Uterus (tissue), 4 donors: ENCODE data around the gene ADORA1. TPM values are rescaled to one million over a fixed set of nuclear protein-coding genes. Genes with fewer than 3 reads are reported as not detected.

Experiments used
- DNase-seq, 2 donors: peaks; one replicate each; pipeline ENCODE4 v3.0.0-alpha.2; 2019 to 2020
- H3K27ac ChIP-seq, 2 donors: fragments of 200-600 bp; sonication (generic); 1 replicate in 1 of 2; 2 replicates in 1 of 2; pipeline ENCODE4 v1.5.1; 2016 to 2018
- H3K27me3 ChIP-seq, 2 donors: fragments of 200-600 bp; sonication (generic); one replicate each; pipeline ENCODE4 v1.5.1; 2018 to 2019; ENCODE audit warnings: control low read depth in 1 of 2
- H3K36me3 ChIP-seq, 2 donors: fragments of 200-600 bp; sonication (generic); one replicate each; pipeline ENCODE4 v1.5.1; 2019; ENCODE audit warnings: control low read depth in 1 of 2
- H3K4me1 ChIP-seq, 2 donors: fragments of 200-600 bp; sonication (generic); one replicate each; pipeline ENCODE4 v1.5.1; 2018 to 2019; ENCODE audit warnings: control low read depth in 1 of 2
- H3K4me3 ChIP-seq, 2 donors: fragments of 200-600 bp; sonication (generic); 1 replicate in 1 of 2; 2 replicates in 1 of 2; pipeline ENCODE4 v1.5.1; 2018 to 2019; ENCODE audit warnings: mild to moderate bottlenecking in 1 of 2
- H3K9me3 ChIP-seq, 2 donors: fragments of 200-600 bp; sonication (generic); one replicate each; pipeline ENCODE4 v1.5.1; 2019; ENCODE audit warnings: control low read depth in 1 of 2
- CTCF ChIP-seq, 4 experiments: fragments of 200-600 bp in 2 of 4; fragments of 450-650 bp in 2 of 4; sonication (generic) in 2 of 4; IDR thresholded peaks; one replicate each; pipeline ENCODE4 v1.5.1; 2016 to 2019; ENCODE audit warnings: antibody characterized with exemption in 4 of 4, mild to moderate bottlenecking in 2 of 4, moderate library complexity in 1 of 4
- POLR2A ChIP-seq, 2 donors: fragments of 450-650 bp; IDR thresholded peaks; one replicate each; pipeline ENCODE4 v1.6.1; 2016; ENCODE audit warnings: antibody characterized with exemption in 2 of 2, mild to moderate bottlenecking in 1 of 2, moderate library complexity in 1 of 2
- intact Hi-C: fragments of 100-400 bp; cut with DNase I; formaldehyde crosslinking; loops from one replicate; pipeline ENCODE4 v1.15.1; 2023; ENCODE audit warnings: low total_unique reads
- total RNA-seq, 4 donors: library from RNA; depleted of rRNA in 3 of 4; stranded (reverse); fragments of >200 nt in 3 of 4; gene quantifications; one replicate each; pipeline versions ENCODE4 v1.1.0 to v1.2.4, GENCODE V29; 2014 to 2023
- donor health status: DM: yes; HTN: yes; CAD: no.

ADORA1 gene
- total RNA-seq, 4 donors from 2014 or later: 3.0 TPM; not detected in 2

- Histone ChIP-seq H3K36me3 (no peaks in the 10 kb centered on the region), H3K27me3 (no peaks in the 10 kb centered on the region), H3K27ac (no peak overlapping the region), H3K4me3 (no peak overlapping the region), H3K9me3 (no peaks in the 10 kb centered on the region), H3K4me1 (no peaks in the 10 kb centered on the region)
- no peak for DNase-seq
- no peak for TF ChIP-seq CTCF (IDR thresholded peaks at IDR 0.05)
- TF ChIP-seq POLR2A (IDR thresholded peaks at IDR 0.05): no peak
- intact Hi-C loops: no loop called here
Measured at GRCh38 chr1:203151362-203152157, 24.0 kb downstream of the ADORA1 start.

- Histone ChIP-seq H3K27me3 (no peaks in the 10 kb centered on the region), H3K9me3 (no peaks in the 10 kb centered on the region), H3K27ac (no peak overlapping the region), H3K36me3 (no peaks in the 10 kb centered on the region), H3K4me1 (no peaks in the 10 kb centered on the region), H3K4me3 (no peak overlapping the region)
- DNase-seq: no peak
- intact Hi-C loops: no loop called here
- TF ChIP-seq CTCF (IDR thresholded peaks at IDR 0.05) (no peak), POLR2A (IDR thresholded peaks at IDR 0.05) (no peak)
Measured at GRCh38 chr1:203152158-203153034, 24.9 kb downstream of the ADORA1 start.

GRCh38 chr1:203153051-203153988 is 25.8 kb downstream of the ADORA1 start:
- no peaks in the 10 kb centered on the region for H3K27me3 ChIP-seq
- no peaks in the 10 kb centered on the region for H3K36me3 ChIP-seq
- TF ChIP-seq CTCF (IDR thresholded peaks at IDR 0.05) (no peak), POLR2A (IDR thresholded peaks at IDR 0.05) (no peak)
- no peak overlapping the region for H3K4me3 ChIP-seq
- intact Hi-C loops: no loop called here
- H3K27ac ChIP-seq: no peak overlapping the region
- no peaks in the 10 kb centered on the region for H3K4me1 ChIP-seq
- no peaks in the 10 kb centered on the region for H3K9me3 ChIP-seq
- no peak for DNase-seq

GRCh38 chr1:203153989-203154821 is 26.7 kb downstream of the ADORA1 start:
- no peaks in the 10 kb centered on the region for H3K27me3 ChIP-seq
- DNase-seq: no peak
- H3K36me3 ChIP-seq: no peaks in the 10 kb centered on the region
- intact Hi-C loops: no loop called here
- no peaks in the 10 kb centered on the region for H3K9me3 ChIP-seq
- no peaks in the 10 kb centered on the region for H3K4me1 ChIP-seq
- TF ChIP-seq POLR2A (IDR thresholded peaks at IDR 0.05): no peak
- no peak for TF ChIP-seq CTCF (IDR thresholded peaks at IDR 0.05)
- H3K27ac ChIP-seq: no peak overlapping the region
- no peak overlapping the region for H3K4me3 ChIP-seq
